Measurements from ENCODE around the gene TBC1D7. TPM values are rescaled to one million over a fixed set of nuclear protein-coding genes. Genes with fewer than 3 reads are reported as not detected.

The TBC1D7 gene
- polyA plus RNA-seq, 1 of the 3 experiments (the other 2 are of a cell fraction), result 25.2 TPM

GRCh38 chr6:13283331-13283730 is 45.0 kb downstream of the TBC1D7 start:
- Histone ChIP-seq H4K20me1 (ENCODE audit: insufficient read depth) (no peaks in the 10 kb centered on the region), H3F3A (replicated peaks; ENCODE audit: insufficient read depth) (no peaks in the 10 kb centered on the region), H3K27me3 (ENCODE audit: insufficient read depth) (no peaks in the 10 kb centered on the region), H3K9ac (no peak overlapping the region), H3K27ac (ENCODE audit: low read depth in 2 of 2, low read length in 1 of 2) (no peak overlapping the region), H3K4me3 (ENCODE audit: low read depth in 2 of 2, low read length in 1 of 2) (no peak overlapping the region), H3K79me2 (ENCODE audit: insufficient read depth) (no peaks in the 10 kb centered on the region), H3K9me2 (no peaks in the 10 kb centered on the region), H2AFZ (ENCODE audit: low read depth) (no peak overlapping the region), H3K4me1 (ENCODE audit: control insufficient read depth in 1 of 2, insufficient read depth in 2 of 2, low read depth in 1 of 2, low read length in 1 of 2) (no peaks in the 10 kb centered on the region; a peak in 1 of 4 replicates), H3K9me3 (no peaks in the 10 kb centered on the region), H3K4me2 (no peak overlapping the region), H3K36me3 (replicated peaks in 1 of 2; ENCODE audit: control insufficient read depth in 1 of 2, insufficient read depth in 2 of 2, low read length in 1 of 2) (no peaks in the 10 kb centered on the region)
- no peak for DNase-seq
- 97% methylated on average over 14 of the region's 14 CpGs for WGBS (ENCODE audit: low lambda C conversion rate)
- CTCF ChIA-PET, result no interaction called here
- TF ChIP-seq SIN3A (IDR thresholded peaks at IDR 0.05; ENCODE audit: borderline replicate concordance, low read depth, low read length), result no peak
- TF ChIP-seq JUND (IDR thresholded peaks at IDR 0.05), result no peak
- TF ChIP-seq NFIC (IDR thresholded peaks at IDR 0.05; ENCODE audit: borderline replicate concordance), result no peak
- no peak for TF ChIP-seq GABPA (IDR thresholded peaks at IDR 0.05; ENCODE audit: low read depth)
- TF ChIP-seq REST (IDR thresholded peaks at IDR 0.05; ENCODE audit: low read depth, low read length), result no peak
- TF ChIP-seq MXI1 (IDR thresholded peaks at IDR 0.05; ENCODE audit: low read depth, low read length), result no peak
- TF ChIP-seq SMC3 (IDR thresholded peaks at IDR 0.05; ENCODE audit: low read depth, low read length), result no peak
- no peak for TF ChIP-seq EP300 (IDR thresholded peaks at IDR 0.05; ENCODE audit: borderline replicate concordance in 1 of 2, low read depth in 1 of 2, low read length in 1 of 2)
- no peak for TF ChIP-seq USF2 (IDR thresholded peaks at IDR 0.05; ENCODE audit: borderline replicate concordance, low read depth, low read length)
- TF ChIP-seq ELF1 (IDR thresholded peaks at IDR 0.05), result no peak
- no peak for TF ChIP-seq IRF3 (IDR thresholded peaks at IDR 0.05; ENCODE audit: low read depth, low read length)
- TF ChIP-seq MAX (IDR thresholded peaks at IDR 0.05; ENCODE audit: low read depth), result no peak
- TF ChIP-seq NRF1 (IDR thresholded peaks at IDR 0.05; ENCODE audit: low read depth, low read length), result no peak
- no peak for TF ChIP-seq RAD21 (IDR thresholded peaks at IDR 0.05; ENCODE audit: low read length)
- no peak for TF ChIP-seq CHD2 (IDR thresholded peaks at IDR 0.05; ENCODE audit: low read length, partially characterized antibody)
- no peak for TF ChIP-seq RXRA (IDR thresholded peaks at IDR 0.05; ENCODE audit: borderline replicate concordance, low read depth)
- TF ChIP-seq GATA2 (CRISPR knock-in tag; IDR thresholded peaks at IDR 0.05), result no peak
- POLR2A ChIA-PET, result no interaction called here

Data from SK-N-SH (cell line).